ENCODE data around the gene PLXNC1.

PLXNC1 gene

GRCh38 chr12:94205822-94206221 is 57.4 kb downstream of the PLXNC1 start:
- DNase-seq (ENCODE audit: low read depth): no peak

GRCh38 chr12:94206886-94207285 is 58.5 kb downstream of the PLXNC1 start:
- DNase-seq (ENCODE audit: low read depth): no peak

DNA sequence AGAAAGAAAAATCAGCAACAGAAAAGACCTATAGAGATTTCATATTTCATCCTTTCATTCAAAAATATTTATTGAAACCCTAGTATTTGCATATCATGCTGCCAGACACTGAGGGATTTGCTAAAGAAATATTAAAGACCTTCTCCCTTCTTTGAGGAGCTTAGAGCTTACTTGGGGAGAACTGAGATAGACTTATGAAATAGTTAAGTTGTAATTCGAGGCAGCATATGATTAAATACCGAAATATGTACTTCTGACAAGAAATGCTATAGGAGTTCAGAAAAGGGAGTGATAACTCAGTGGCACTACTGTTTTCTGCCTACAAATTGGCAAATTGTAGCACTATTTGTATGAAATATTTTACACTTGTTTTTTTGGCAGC is 59.1 kb downstream of the PLXNC1 start:
- no peak for DNase-seq (ENCODE audit: low read depth)

GRCh38 chr12:94207849-94208621 is 59.7 kb downstream of the PLXNC1 start:
- peak; percentile 11 for DNase-seq (ENCODE audit: low read depth)

DNA sequence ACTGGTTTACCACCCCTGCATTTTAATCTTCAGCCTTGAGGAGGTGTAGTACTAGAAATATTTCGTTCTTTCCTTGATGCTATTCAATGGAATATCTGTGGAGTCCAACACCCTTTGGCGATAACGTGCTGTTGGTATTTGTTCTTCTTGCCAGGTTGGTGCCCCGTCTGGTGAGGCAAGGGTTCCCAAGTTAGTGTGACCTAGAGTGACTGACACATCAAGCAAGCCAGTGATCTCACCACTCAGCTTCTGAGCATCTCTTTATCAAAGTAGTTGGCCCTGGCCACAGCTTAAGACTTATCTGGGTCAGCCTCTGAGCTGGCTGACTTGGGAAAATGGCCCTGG is 60.2 kb downstream of the PLXNC1 start:
- peak; percentile 1 for DNase-seq (ENCODE audit: low read depth)

- no peak for DNase-seq (ENCODE audit: low read depth)
Observed at GRCh38 chr12:94209240-94209639, 60.9 kb downstream of the PLXNC1 start.

DNA sequence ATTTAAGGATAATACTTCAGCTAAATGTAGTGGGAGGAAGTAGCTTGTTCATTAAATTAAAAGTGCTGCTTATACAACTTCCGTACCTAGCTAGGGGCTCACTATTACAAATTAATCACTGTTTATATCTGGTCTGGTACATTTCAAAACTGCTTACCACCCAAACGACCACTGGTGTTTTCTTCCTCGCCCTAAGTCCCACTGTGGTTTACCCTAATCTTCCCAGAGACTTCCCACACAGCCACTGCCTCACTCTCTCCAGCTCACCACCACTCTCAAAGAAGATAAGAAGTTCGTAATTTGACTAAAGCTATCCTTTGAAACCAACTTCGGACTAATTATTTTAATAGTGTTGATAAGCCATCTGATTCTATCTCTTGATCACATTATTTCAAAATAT is 62.6 kb downstream of the PLXNC1 start:
- DNase-seq (ENCODE audit: low read depth): no peak

DNA sequence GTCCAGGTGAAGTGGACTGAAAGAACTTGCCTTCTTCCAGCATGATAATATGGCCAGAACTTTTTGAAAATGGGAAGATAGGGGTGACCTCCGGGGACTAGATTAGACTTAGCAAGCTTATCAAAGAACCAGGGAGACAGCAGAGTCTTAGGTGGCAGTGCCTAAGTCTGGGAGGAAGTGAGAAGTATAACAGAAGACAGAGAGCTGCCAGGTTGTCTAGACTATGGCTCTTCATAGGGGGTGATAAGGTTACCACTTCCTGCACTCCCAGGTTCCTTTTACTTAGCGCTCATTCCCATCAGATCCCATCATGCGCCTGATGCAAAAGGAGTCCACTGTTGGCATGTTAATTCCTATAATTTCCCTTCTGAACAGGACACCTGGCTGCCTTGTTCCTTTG is 69.9 kb downstream of the PLXNC1 start:
- DNase-seq (ENCODE audit: low read depth): no peak

GRCh38 chr12:94219622-94220302 is 71.4 kb downstream of the PLXNC1 start:
- DNase-seq (ENCODE audit: low read depth): no peak

DNA sequence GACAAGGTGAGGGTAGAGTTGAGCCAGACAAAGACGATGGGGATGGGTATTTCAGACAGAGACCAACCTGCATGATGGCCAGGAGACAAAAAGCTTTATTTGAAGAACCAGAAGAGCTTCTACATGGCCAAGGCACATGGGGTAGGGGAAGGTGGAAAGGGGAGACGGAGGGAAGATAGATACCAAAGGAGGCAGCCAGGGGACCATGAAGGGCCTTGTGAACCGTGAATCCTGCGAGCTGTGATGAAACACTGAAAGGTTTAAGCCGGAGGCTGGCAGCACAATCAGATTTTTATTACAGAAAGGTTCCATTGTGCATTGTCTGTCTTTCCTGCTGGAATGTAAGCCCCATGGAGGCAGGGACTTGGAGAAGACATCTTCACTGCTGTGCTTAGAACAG is 72.4 kb downstream of the PLXNC1 start:
- DNase-seq (ENCODE audit: low read depth): no peak

GRCh38 chr12:94222351-94223084 is 74.1 kb downstream of the PLXNC1 start:
- DNase-seq (ENCODE audit: low read depth): no peak

DNA sequence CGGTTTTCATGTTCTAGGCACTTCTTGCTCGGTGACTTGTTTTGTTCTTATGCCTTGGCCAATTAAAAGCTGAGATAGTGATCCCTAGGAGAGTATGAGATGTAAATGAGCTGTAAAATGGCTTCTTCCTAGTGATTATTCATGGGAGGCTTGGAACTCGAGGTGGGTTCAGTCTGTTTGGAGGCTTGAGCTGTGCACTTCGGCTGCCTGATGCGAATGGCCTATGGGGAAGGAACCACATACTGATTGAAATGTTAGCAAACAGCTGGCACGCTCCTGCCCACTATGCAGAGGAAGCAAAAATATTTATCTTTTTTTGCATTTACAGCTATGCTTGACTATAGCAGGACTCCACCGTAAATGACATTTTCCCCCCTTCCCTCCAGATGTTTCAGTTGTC is 75.5 kb downstream of the PLXNC1 start:
- no peak for DNase-seq (ENCODE audit: low read depth)

GRCh38 chr12:94225506-94225905 is 77.1 kb downstream of the PLXNC1 start:
- DNase-seq (ENCODE audit: low read depth): no peak

DNA sequence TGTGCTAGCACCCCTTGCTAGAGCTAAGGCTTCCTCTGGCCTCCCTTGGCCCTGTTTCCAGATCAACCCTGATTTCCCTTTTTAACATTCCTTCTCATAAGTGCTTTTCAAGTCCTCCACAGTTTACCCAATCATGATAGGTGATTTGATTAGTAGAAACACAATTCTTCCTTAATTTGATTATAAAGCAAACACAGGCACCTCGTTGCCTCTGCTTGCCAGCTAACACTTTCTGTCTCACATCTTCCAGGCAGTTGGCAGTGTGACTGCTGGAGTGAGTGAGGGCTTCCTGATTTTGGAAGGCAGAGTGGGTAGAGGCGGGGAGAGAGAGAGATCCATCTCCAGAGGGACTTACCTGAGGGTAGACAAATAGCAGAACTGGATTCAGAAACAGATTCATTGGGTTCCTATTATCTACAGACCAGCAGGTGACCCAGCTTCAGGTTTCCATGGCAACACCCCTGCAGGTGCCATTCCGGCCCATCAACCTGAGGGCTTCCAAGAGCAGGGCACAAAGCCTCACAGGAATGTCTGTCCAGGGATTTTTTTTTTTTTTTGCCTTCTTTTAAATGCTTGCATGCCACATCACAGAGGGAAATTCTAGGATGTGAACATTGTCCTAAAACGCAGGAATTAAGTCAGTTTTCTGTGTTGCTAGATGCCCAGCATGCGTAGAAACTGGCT is 77.7 kb downstream of the PLXNC1 start:
- no peak for DNase-seq (ENCODE audit: low read depth)

GRCh38 chr12:94227066-94227465 is 78.7 kb downstream of the PLXNC1 start:
- no peak for DNase-seq (ENCODE audit: low read depth)

DNA sequence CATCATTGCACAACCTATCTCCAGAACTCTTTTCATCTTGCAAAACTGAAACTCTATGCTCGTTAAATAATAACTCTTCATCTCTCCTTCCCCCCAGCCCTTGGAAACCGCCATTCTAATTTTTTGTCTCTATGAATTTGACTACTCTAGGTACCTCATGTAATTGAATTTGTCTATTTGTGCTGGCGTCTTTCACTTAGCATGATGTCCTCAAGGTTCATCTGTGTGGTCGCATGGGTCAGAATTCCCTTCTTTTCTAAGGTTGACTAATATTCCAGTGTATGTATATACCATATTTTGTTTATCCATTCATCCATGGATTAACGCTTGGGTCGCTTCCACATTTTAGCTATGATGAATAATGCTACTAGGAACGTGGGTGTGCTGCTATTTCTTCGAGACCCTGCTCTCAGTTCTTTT is 80.1 kb downstream of the PLXNC1 start:
- DNase-seq (ENCODE audit: low read depth): no peak

GRCh38 chr12:94229902-94230301 is 81.5 kb downstream of the PLXNC1 start:
- no peak for DNase-seq (ENCODE audit: low read depth)

DNA sequence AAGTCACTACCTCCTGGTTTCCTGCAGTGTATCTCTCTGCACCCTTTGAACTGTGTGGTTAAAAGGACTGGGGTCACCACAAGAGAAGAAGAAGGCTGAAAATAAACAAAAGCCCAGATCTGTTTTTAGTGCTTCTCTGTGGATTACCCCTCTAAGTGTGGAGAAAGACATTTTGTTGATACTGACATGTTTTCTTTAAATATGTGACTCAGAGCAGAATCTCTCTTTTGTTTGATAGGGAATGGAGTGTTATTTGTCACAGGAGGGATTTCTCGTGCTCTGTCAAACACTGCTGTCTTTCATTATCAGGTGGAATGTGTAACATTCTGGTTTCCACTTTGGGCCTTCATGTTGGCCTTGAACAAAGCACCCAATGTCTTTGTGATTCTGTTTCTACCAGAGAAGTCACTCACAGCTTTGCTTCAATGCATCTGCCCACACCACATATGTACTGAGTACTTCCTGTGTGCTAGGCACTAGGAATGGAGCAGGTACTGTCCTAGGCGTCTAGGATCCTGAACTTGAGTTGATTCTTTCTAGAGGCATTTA is 82.1 kb downstream of the PLXNC1 start:
- DNase-seq (ENCODE audit: low read depth): no peak

DNA sequence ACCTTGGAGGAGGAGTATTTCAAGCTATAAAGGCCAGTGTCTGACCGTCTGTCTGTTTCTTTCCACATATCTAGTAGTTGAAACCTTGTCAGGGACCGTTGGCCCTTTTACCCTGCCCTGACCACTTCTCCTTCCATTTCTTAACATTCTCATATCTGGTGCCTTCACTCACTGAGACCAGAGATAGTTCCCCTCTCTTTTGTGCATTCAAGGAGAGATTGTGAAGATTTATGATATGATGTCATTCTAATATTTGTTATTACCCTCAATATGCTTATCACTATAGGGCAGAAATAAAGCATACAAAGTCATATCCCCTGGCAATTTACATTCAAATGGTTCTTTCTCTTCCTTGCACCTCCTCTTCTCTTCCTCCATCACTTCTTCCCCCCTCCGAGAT is 83.3 kb downstream of the PLXNC1 start:
- no peak for DNase-seq (ENCODE audit: low read depth)

DNA sequence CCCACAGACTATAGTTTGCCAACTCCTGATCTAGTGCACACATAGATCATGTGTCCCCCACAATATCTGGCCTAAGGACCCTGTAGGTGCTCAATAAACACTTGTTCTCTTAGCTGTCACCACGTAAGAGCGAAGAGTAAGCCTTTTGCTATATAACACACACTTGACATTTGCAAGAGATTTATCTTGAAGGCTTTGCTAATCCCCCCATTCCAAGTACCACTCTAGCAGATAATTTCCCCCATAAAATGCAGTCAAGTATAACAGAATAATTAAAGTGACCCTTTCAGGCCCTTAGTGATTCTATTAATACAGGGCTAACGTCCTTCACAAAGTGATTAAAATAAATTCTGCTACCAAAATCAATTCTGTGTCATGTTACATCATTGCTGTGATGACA is 87.5 kb downstream of the PLXNC1 start:
- no peak for DNase-seq (ENCODE audit: low read depth)

- no peak for DNase-seq (ENCODE audit: low read depth)
Observed at GRCh38 chr12:94239332-94239993, 91.1 kb downstream of the PLXNC1 start.

DNA sequence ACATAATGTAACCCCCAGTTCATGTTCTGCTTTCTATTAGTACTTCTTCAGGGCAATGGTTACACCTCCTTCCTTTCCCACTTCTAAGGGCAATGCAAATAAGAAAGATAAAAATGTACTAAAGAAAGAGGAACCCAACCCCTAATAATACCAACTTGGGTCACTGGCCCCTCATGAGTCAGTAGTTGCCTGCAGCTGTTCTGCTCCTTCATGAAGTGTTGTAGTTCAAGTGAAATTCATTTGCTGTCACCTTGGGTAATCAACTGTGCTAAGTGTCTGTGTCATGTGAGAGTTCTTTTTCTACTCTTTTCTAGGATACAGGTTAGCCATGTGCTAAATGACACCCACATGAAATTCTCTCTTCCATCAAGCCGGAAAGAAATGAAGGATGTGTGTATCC is 91.8 kb downstream of the PLXNC1 start:
- DNase-seq (ENCODE audit: low read depth): no peak
